Breast epithelium (tissue), 3 donors: Measurements from ENCODE around the gene TMEM59.

Experiments used
- POLR2A ChIP-seq: fragments of 450-650 bp; IDR thresholded peaks from one replicate; pipeline ENCODE4 v1.6.1; 2016; ENCODE audit warnings: antibody characterized with exemption, mild to moderate bottlenecking, moderate library complexity
- POLR2AphosphoS5 ChIP-seq, 3 donors: sonication (generic); formaldehyde crosslinking; IDR thresholded peaks; one replicate each; pipeline ENCODE4 v1.6.1; 2017; ENCODE audit warnings: antibody characterized with exemption in 3 of 3

DNA sequence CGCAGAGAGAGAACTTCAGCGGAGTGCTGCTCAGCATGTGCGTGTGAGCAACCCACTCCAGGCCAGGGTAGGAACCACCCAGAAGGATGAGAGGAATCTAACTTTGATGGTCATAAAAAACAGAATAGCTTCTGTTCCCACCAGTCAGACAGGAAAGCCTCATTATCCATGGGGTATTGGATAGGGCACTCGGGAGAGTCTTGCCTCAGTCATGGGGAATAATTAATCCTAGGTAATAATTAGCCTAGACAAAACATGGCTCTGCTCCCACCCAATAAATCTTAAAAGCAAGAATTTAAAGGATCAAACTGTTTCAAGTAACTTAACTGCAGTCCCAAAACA, 70.3 kb downstream of the TMEM59 start:
- TF ChIP-seq POLR2AphosphoS5 (IDR thresholded peaks at IDR 0.05): no peak
- no peak for TF ChIP-seq POLR2A
